Brain microvascular endothelial cell (primary cell): Measurements from ENCODE around the gene CFDP1.

Experiments used
- DNase-seq: peaks from one replicate; pipeline ENCODE4 v3.0.0-alpha.2; 2020
- H3K27ac ChIP-seq: fragments of 250-450 bp; sonication (Bioruptor Pico); 2 replicates; pipeline ENCODE4 v1.5.1; 2020; ENCODE audit warnings: mild to moderate bottlenecking, moderate library complexity
- H3K27me3 ChIP-seq: fragments of 250-450 bp; sonication (Bioruptor Pico); replicated peaks from 2 replicates; pipeline ENCODE4 v1.5.1; 2020; ENCODE audit warnings: mild to moderate bottlenecking
- H3K36me3 ChIP-seq: fragments of 250-450 bp; sonication (Bioruptor Pico); replicated peaks from 2 replicates; pipeline ENCODE4 v1.5.1; 2020; ENCODE audit warnings: mild to moderate bottlenecking
- H3K4me3 ChIP-seq: 2 replicates; pipeline ENCODE4 v1.5.1; 2011; ENCODE audit warnings: low read depth, mild to moderate bottlenecking, control low read depth, low read length, moderate library complexity
- CTCF ChIP-seq: IDR thresholded peaks from 2 replicates; pipeline ENCODE4 v1.5.1; 2011; ENCODE audit warnings: low read depth, mild to moderate bottlenecking, moderate library complexity, low read length, control low read depth, inconsistent platforms; ENCODE audit errors: missing control alignments
- in situ Hi-C: cut with HindIII; loops from 2 replicates; pipeline ENCODE4 v1.10.0; 2017; ENCODE audit warnings: low sequenced_read_pairs, low pct_ligation_motif_present

CFDP1 gene

GRCh38 chr16:75337430-75337829 lies 95.9 kb downstream of the CFDP1 start:
- Histone ChIP-seq H3K4me3 (no peak overlapping the region), H3K27me3 (no peaks in the 10 kb centered on the region), H3K27ac (no peak overlapping the region), H3K36me3 (no peaks in the 10 kb centered on the region)
- in situ Hi-C loops = no loop called here
- DNase-seq = no peak
- no peak for TF ChIP-seq CTCF

GRCh38 chr16:75336521-75336920 lies 96.8 kb downstream of the CFDP1 start:
- in situ Hi-C loops = no loop called here
- DNase-seq = no peak
- Histone ChIP-seq H3K36me3 (no peaks in the 10 kb centered on the region), H3K27ac (no peak overlapping the region), H3K4me3 (no peak overlapping the region), H3K27me3 (no peaks in the 10 kb centered on the region)
- no peak for TF ChIP-seq CTCF

GRCh38 chr16:75333721-75334163 lies 99.6 kb downstream of the CFDP1 start:
- no peak for TF ChIP-seq CTCF

GRCh38 chr16:75329943-75330342 lies 103.4 kb downstream of the CFDP1 start:
- in situ Hi-C loops = no loop called here
- no peaks in the 10 kb centered on the region for H3K36me3 ChIP-seq
- H3K27ac ChIP-seq = no peak overlapping the region
- H3K4me3 ChIP-seq = no peak overlapping the region
- H3K27me3 ChIP-seq = no peaks in the 10 kb centered on the region
- no peak for TF ChIP-seq CTCF
- no peak for DNase-seq

More at GRCh38 chr16:75333721-75334163, 99.6 kb downstream of the CFDP1 start:
- H3K27me3 ChIP-seq = no peaks in the 10 kb centered on the region
- H3K27ac ChIP-seq = no peak overlapping the region
- in situ Hi-C loops = no loop called here
- no peak overlapping the region for H3K4me3 ChIP-seq
- DNase-seq = no peak
- H3K36me3 ChIP-seq = no peaks in the 10 kb centered on the region

- no peak for DNase-seq
- Histone ChIP-seq H3K27ac (no peak overlapping the region), H3K36me3 (no peaks in the 10 kb centered on the region), H3K4me3 (no peak overlapping the region), H3K27me3 (no peaks in the 10 kb centered on the region)
- in situ Hi-C loops = no loop called here
- TF ChIP-seq CTCF = no peak
Measured at GRCh38 chr16:75326333-75326732, 107.0 kb downstream of the CFDP1 start.

GRCh38 chr16:75323933-75324332 lies 109.4 kb downstream of the CFDP1 start:
- Histone ChIP-seq H3K27me3 (no peaks in the 10 kb centered on the region), H3K4me3 (no peak overlapping the region), H3K27ac (no peak overlapping the region), H3K36me3 (no peaks in the 10 kb centered on the region)
- in situ Hi-C loops = no loop called here
- no peak for TF ChIP-seq CTCF
- DNase-seq = no peak
